SK-N-SH treated with all-trans-retinoic acid at 6 μM for 48 hours (cell line): ENCODE measurements around the gene CDH4.

Experiments
- ATAC-seq: fragments of 200-7000 bp; cut with Tn5 transposase; 3 replicates; pipeline ENCODE4 v1.9.1; 2020; ENCODE audit warnings: mild to moderate bottlenecking, moderate library complexity
- BACH2 ChIP-seq: fragments of 250-450 bp; sonication (Bioruptor Pico); IDR thresholded peaks from 2 replicates; pipeline ENCODE4 v1.9.0; 2021; ENCODE audit warnings: mild to moderate bottlenecking, borderline replicate concordance
- CREB5 ChIP-seq: fragments of 250-450 bp; sonication (Bioruptor Pico); IDR thresholded peaks from 2 replicates; pipeline ENCODE4 v1.5.1; 2020; ENCODE audit warnings: low read depth, mild to moderate bottlenecking, moderate library complexity
- CSDC2 ChIP-seq: fragments of 250-450 bp; sonication (Bioruptor Pico); IDR thresholded peaks from 2 replicates; pipeline ENCODE4 v1.5.0; 2020; ENCODE audit warnings: mild to moderate bottlenecking, moderate library complexity
- CSRNP3 ChIP-seq: fragments of 250-450 bp; sonication (Bioruptor Pico); IDR thresholded peaks from 2 replicates; pipeline ENCODE4 v1.5.1; 2021; ENCODE audit warnings: mild to moderate bottlenecking, moderate library complexity
- ESRRG ChIP-seq: fragments of 250-450 bp; sonication (Bioruptor Pico); IDR thresholded peaks from 2 replicates; pipeline ENCODE4 v1.6.1; 2021; ENCODE audit warnings: mild to moderate bottlenecking
- ISL1 ChIP-seq: fragments of 250-450 bp; sonication (Bioruptor Pico); IDR thresholded peaks from 2 replicates; pipeline ENCODE4 v2.1.2; 2022; ENCODE audit warnings: mild to moderate bottlenecking, moderate library complexity
- OSR1 ChIP-seq: fragments of 250-450 bp; sonication (Bioruptor Pico); IDR thresholded peaks from 2 replicates; pipeline ENCODE4 v1.8.0; 2022; ENCODE audit warnings: moderate library complexity, mild to moderate bottlenecking, inconsistent platforms
- PPARA ChIP-seq: fragments of 250-450 bp; sonication (Bioruptor Pico); IDR thresholded peaks from 2 replicates; pipeline ENCODE4 v1.5.0; 2020; ENCODE audit warnings: mild to moderate bottlenecking, borderline replicate concordance
- RARB ChIP-seq: fragments of 250-450 bp; sonication (Bioruptor Pico); IDR thresholded peaks from 2 replicates; pipeline ENCODE4 v1.8.0; 2021; ENCODE audit warnings: mild to moderate bottlenecking, moderate library complexity
- SNAI2 ChIP-seq: fragments of 250-450 bp; sonication (Bioruptor Pico); IDR thresholded peaks from 2 replicates; pipeline ENCODE4 v1.5.0; 2020; ENCODE audit warnings: mild to moderate bottlenecking, moderate library complexity
- TCF4 ChIP-seq: fragments of 250-450 bp; sonication (Bioruptor Pico); IDR thresholded peaks from 2 replicates; pipeline ENCODE4 v1.8.0; 2021; ENCODE audit warnings: mild to moderate bottlenecking, moderate library complexity, borderline replicate concordance
- TOX ChIP-seq: fragments of 250-450 bp; sonication (Bioruptor Pico); IDR thresholded peaks from 2 replicates; pipeline ENCODE4 v1.8.0; 2021; ENCODE audit warnings: mild to moderate bottlenecking, moderate library complexity, borderline replicate concordance
- TSHZ2 ChIP-seq: fragments of 250-450 bp; sonication (Bioruptor Pico); IDR thresholded peaks from 2 replicates; pipeline ENCODE4 v1.5.0; 2020; ENCODE audit warnings: mild to moderate bottlenecking, moderate library complexity
- ZFP3 ChIP-seq: fragments of 250-450 bp; sonication (Bioruptor Pico); IDR thresholded peaks from 2 replicates; pipeline ENCODE4 v1.5.0; 2020; ENCODE audit warnings: mild to moderate bottlenecking, moderate library complexity
- ZFP30 ChIP-seq: fragments of 450-650 bp; formaldehyde crosslinking; IDR thresholded peaks from 2 replicates; pipeline ENCODE4 v1.5.0; 2022; ENCODE audit warnings: mild to moderate bottlenecking, moderate library complexity
- ZNF565 ChIP-seq: fragments of 450-650 bp; formaldehyde crosslinking; conservative IDR thresholded peaks from 2 replicates; pipeline ENCODE4 v1.5.0; 2020; ENCODE audit warnings: low read depth, mild to moderate bottlenecking, moderate library complexity
- ZNF70 ChIP-seq: fragments of 450-650 bp; formaldehyde crosslinking; IDR thresholded peaks from 2 replicates; pipeline ENCODE4 v1.5.0; 2020; ENCODE audit warnings: mild to moderate bottlenecking, moderate library complexity
- TF ChIP-seq, protein P1 (sequence below): fragments of 250-450 bp; sonication (Bioruptor Pico); IDR thresholded peaks from 2 replicates; pipeline ENCODE4 v1.8.0; 2021; ENCODE audit warnings: low read depth, mild to moderate bottlenecking, moderate library complexity, borderline replicate concordance
- TF ChIP-seq, protein P2 (sequence below): fragments of 250-450 bp; sonication (Bioruptor Pico); IDR thresholded peaks from 2 replicates; pipeline ENCODE4 v1.8.0; 2020; ENCODE audit warnings: mild to moderate bottlenecking, moderate library complexity, borderline replicate concordance

Gene CDH4

DNA sequence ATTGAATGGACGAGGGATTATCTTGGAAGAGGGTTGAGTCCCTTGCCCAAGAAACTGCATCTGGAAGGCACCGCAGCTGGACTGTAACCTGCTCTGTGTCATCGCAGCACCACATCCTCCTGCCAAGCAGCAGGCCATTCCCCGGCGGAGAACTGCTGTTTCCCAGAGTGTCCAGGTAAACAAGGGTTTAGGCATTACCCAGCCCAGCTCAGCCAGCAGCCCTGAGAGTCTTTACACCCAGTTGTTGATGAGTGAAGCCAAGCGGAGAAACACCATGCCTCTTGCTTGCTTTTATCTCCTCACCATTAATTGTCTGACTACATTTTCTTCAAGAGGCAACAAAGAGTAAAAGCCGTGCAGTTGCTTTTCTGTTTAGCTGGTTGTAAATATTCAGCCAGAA is 104.1 kb downstream of the CDH4 start (continued):
- TF ChIP-seq CREB5 (CRISPR knock-in tag), result no peak
- TF ChIP-seq ISL1, result no peak

DNA sequence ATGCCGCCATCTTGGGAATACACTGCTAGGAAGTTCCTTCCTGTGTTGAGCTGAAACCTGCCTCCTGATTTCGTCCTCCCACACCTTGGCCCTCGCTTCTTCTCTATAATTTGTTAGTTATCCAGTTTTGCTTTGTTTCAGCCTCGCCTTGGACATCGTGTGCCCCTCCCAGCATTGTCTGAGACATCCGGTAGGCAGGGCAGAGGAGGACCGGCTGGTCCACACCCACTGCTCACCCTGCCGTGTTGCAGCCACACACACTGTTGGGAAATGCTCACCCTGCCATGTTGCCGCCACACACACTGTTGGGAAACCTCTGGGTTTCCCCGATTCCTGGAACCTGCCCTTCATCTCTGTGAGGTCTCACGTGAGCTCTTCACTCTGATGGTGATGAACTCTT is 105.1 kb downstream of the CDH4 start:
- ATAC-seq, result no peak
- no peak for TF ChIP-seq CSDC2 (CRISPR knock-in tag)
- TF ChIP-seq, protein P1, sequence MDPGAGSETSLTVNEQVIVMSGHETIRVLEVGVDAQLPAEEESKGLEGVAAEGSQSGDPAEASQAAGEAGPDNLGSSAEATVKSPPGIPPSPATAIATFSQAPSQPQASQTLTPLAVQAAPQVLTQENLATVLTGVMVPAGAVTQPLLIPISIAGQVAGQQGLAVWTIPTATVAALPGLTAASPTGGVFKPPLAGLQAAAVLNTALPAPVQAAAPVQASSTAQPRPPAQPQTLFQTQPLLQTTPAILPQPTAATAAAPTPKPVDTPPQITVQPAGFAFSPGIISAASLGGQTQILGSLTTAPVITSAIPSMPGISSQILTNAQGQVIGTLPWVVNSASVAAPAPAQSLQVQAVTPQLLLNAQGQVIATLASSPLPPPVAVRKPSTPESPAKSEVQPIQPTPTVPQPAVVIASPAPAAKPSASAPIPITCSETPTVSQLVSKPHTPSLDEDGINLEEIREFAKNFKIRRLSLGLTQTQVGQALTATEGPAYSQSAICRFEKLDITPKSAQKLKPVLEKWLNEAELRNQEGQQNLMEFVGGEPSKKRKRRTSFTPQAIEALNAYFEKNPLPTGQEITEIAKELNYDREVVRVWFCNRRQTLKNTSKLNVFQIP (CRISPR knock-in tag), result no peak
- no peak for TF ChIP-seq ZNF565 (CRISPR knock-in tag)
- no peak for TF ChIP-seq ZFP30
- no peak for TF ChIP-seq PPARA
- TF ChIP-seq ZFP3 (CRISPR knock-in tag), result no peak
- no peak for TF ChIP-seq ESRRG
- TF ChIP-seq TCF4 (CRISPR knock-in tag), result no peak
- no peak for TF ChIP-seq TOX (CRISPR knock-in tag)
- no peak for TF ChIP-seq TSHZ2 (CRISPR knock-in tag)
- TF ChIP-seq, protein P2, sequence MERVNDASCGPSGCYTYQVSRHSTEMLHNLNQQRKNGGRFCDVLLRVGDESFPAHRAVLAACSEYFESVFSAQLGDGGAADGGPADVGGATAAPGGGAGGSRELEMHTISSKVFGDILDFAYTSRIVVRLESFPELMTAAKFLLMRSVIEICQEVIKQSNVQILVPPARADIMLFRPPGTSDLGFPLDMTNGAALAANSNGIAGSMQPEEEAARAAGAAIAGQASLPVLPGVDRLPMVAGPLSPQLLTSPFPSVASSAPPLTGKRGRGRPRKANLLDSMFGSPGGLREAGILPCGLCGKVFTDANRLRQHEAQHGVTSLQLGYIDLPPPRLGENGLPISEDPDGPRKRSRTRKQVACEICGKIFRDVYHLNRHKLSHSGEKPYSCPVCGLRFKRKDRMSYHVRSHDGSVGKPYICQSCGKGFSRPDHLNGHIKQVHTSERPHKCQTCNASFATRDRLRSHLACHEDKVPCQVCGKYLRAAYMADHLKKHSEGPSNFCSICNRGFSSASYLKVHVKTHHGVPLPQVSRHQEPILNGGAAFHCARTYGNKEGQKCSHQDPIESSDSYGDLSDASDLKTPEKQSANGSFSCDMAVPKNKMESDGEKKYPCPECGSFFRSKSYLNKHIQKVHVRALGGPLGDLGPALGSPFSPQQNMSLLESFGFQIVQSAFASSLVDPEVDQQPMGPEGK (CRISPR knock-in tag), result no peak

- no peak for ATAC-seq
- TF ChIP-seq RARB (CRISPR knock-in tag), result no peak
Measured at GRCh38 chr20:61359254-61359653, 107.2 kb downstream of the CDH4 start.

DNA sequence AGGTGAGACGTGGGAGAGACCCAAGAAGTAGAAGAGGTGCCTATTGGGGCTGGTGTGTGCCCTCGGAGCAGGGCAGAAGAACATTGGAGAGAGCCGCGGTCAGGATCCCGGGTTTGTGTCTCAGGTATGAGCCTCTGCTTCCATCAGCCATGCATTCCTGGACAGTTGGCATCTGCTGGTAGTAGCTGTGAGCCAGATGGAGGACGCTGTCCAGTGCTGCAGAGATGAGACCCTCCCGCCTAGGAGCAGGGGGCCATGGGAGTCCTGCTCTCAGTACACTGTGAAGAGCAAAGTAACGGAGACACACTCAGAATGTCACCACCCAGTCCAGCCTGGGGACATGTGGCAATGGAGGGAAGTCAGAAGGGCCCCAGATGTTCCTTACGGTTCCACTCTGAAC is 108.2 kb downstream of the CDH4 start:
- TF ChIP-seq SNAI2 (CRISPR knock-in tag), result no peak
- TF ChIP-seq CSRNP3 (CRISPR knock-in tag), result no peak
- no peak for TF ChIP-seq CREB5 (CRISPR knock-in tag)
- no peak for TF ChIP-seq BACH2 (CRISPR knock-in tag)
- TF ChIP-seq ZNF565 (CRISPR knock-in tag), result no peak
- TF ChIP-seq TSHZ2 (CRISPR knock-in tag), result no peak
- TF ChIP-seq PPARA, result no peak
- TF ChIP-seq ISL1, result no peak
- TF ChIP-seq, protein P2 (CRISPR knock-in tag), result no peak
- no peak for TF ChIP-seq OSR1 (CRISPR knock-in tag)
- no peak for TF ChIP-seq ZNF70 (CRISPR knock-in tag)
- ATAC-seq, result no peak
